GM19025 (cell line): Measurements from ENCODE around the gene TMEFF2.

Experiments used
- ATAC-seq: cut with Tn5 transposase; IDR thresholded peaks from one replicate; pipeline ENCODE4 v1.9.1; 2021; ENCODE audit warnings: mild to moderate bottlenecking, low read depth, moderate library complexity; ENCODE audit not compliant: unreplicated experiment

Gene TMEFF2

GRCh38 chr2:192070099-192070498 lies 124.6 kb downstream of the TMEFF2 start:
- no peak for ATAC-seq

DNA sequence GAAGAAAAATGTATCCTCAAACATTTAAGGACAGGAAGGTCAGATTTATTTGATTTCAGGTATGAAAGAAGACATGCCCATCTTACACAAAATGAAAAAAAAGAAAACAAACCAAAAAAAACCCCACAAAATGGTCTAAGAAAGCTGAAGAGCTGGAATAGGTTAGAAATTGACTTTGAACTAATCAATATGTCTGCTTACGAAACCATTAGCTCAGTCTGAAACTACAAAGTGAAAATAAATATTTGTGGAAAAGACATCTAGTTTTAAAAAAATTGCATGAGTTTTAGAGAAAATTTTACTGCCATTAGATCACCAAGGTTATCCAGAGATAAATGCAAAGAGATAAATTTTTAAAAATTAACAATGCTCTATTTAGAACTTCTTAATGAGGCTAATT lies 125.3 kb downstream of the TMEFF2 start:
- ATAC-seq = no peak

- ATAC-seq = no peak
Measured at GRCh38 chr2:192068966-192069365, 125.8 kb downstream of the TMEFF2 start.

DNA sequence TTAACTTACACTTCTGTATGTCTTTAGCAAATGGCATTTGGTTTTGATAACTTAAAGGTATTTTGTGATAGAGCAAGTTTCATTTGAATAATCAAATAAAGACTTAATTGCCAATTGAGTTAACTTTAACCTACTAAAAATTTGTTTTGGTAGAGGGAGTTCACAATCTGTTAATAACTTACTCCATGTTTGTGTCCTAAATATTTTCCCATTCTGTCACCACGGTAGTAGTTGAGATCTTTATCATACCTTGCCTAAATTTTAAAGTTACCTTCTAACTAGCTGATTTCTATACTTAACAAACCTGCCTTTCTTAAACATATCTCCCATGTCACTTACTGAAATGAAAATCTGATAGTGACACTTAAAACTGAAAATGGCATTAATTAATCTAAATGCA lies 127.1 kb downstream of the TMEFF2 start:
- ATAC-seq = no peak

DNA sequence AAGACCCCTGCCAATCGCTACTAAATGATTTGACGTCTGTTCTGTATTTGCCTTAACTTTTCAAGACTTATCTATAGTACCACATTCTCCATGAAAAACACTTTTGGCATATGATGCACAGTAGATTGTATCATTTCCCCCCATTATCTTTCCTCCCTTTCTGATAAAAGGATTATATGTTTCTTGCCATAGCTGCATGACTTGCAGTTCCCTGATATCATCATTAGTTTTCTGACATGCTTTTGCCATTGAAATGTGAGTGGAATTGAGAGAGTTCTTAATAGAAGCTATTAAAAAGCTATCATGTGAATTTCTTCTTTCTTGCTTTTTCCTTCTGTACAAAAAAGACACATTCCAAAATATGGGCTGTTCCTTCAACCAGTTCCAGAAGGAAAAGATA lies 130.3 kb downstream of the TMEFF2 start:
- ATAC-seq = no peak

GRCh38 chr2:192060161-192060560 lies 134.6 kb downstream of the TMEFF2 start:
- no peak for ATAC-seq

GRCh38 chr2:192059266-192059665 lies 135.5 kb downstream of the TMEFF2 start:
- no peak for ATAC-seq

- no peak for ATAC-seq
Measured at GRCh38 chr2:192053921-192054320, 140.8 kb downstream of the TMEFF2 start.

DNA sequence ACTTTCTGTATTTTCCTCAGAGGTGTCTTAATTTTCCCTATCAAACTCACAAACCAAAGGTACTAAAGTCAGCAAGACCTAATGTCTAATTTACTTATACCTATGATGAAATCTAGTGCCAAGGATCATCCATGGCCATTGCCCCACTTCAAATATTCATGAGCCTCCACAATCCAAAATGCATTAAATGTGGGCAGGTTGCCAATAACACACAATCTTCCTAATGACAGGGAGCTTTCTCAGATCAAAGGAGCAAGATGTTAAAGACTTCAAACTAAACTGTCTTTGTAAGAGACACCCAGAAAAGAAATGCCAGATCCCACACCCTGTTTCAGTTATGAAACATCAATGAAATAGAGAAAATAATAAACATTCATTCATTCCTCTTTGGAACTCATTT lies 143.2 kb downstream of the TMEFF2 start:
- no peak for ATAC-seq

DNA sequence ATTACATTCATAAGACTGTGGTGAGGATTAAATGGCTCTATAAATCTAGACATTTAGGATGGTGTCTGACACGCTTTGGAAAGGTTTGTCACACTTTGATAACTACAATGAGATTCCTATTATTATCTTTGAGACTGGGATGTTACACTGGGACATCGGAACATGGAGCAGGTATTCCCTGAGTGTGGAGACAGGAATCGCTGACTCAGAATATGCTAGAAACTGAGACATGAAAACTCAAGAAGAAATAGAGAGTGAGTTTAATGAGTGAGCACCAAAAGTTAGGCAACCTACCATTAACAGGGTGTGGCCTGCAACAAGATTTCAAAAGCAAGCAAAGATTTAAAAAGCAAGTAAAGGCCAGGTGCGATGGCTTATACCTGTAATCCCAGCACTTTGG lies 145.4 kb downstream of the TMEFF2 start:
- ATAC-seq = no peak

DNA sequence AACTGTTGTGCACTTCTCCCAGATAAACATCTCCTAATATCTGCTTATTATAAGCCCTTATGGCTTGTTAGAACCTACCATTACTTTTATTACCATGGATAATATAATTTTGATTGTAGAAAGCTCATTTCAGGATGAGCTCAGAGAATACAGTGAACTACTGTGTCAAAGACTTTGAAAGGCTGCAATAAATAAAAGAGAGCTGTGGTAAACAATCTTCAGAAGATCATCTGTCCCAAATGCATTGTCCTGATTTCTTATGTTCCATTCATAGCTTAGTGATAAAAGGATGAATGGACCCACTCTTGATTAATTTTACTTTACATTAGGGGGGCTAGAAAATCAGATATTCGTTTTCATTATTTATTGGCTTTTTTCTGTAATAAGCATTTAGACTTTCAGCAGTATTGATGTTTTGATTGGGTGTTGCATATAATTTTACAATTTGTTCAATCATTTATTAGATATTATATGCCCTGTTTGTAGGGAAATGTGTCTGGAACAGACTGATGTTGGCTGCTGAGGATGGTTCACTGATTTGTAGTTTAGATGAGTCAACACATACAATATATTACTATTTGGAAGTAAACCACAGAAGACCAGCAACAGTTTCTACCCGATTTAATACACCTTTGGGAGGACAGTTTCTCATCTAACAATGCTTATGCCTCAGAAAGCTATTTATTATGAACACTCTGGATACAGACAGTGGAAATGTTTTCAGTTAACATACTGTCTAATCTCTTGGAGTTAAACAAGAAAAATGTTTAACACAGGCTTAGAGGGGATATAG lies 147.2 kb downstream of the TMEFF2 start:
- ATAC-seq = no peak

- no peak for ATAC-seq
Measured at GRCh38 chr2:192044496-192044895, 150.2 kb downstream of the TMEFF2 start.

DNA sequence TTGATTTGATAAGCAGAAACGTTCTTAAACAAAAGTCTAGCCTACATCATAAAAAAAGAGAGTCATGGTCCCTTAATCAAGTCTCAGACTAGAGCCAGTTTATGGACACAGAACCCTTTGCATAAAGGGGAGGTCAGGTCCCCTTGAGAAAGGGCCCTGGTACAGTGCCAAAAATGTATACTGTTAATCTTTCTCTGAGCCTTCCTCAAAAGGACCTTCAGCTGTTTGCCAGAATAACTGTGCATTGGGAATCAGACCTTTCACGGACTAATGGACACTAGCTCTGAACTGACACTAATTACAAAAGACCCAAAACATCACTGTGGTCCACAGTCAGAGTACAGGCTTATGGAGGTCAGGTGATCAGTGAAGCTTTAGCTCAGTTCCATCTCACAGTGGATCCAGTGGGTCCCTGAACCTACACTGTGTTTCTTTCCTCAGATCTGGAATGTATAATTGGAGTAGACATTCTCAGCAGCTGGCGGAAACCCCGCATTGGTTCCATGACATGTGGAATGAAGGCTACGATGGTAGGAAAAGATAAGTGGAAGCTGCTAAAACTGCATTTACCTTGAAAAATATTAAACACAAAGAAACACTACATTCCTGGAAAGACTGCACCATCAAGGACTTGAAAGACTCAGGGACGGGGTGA lies 151.4 kb downstream of the TMEFF2 start:
- no peak for ATAC-seq

GRCh38 chr2:192042126-192042525 lies 152.6 kb downstream of the TMEFF2 start:
- ATAC-seq = no peak

DNA sequence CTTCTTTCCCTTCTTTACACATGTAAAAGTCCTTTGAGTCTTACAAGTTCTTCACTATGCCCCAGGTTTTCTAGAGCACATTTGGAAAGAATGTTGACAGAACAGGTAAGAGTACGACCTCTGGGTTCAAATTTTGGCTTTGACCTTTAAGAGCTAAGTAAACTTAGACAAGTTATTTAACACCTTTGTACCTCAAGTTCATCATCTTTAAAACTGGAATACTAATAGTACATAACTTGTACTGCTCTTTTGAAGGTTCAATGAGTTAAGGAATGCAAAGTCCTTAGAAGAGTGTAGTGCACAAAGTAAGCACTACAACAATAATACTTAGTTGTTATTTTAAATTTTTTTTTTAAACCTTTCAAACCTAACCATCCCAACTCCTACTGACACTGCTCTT lies 156.6 kb downstream of the TMEFF2 start:
- no peak for ATAC-seq

DNA sequence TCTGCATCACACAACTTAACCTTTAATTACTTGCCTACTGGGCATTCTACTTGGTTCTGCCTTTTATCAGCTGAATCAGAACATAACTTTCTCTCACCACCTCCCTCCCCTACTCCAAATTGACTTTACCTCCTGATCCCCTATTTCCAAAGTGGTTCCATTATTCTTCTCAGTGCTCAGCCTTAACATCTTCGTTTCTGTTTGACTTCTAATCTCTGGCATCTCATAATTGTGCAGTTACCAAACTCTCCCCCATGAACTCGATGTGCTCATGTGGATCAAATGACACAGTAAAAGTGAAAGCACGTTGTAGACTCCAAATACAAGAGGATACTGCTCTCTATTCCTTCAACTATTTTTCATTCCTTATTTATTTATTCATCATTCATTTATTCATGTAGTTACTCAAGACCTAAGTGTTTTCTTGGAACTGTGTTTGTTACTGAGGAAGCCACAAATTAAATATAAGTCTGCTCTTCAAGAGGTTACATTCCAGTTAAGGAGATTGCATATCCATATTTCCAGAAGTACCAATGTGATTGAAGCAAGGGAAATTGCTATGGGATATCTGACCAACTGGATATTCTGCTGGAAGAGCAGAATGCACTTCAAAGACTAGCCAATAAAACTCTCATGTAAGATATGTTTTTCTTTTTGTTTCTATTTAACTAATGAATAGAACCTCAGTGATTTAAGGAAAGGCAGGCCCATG lies 158.8 kb downstream of the TMEFF2 start:
- ATAC-seq = no peak

DNA sequence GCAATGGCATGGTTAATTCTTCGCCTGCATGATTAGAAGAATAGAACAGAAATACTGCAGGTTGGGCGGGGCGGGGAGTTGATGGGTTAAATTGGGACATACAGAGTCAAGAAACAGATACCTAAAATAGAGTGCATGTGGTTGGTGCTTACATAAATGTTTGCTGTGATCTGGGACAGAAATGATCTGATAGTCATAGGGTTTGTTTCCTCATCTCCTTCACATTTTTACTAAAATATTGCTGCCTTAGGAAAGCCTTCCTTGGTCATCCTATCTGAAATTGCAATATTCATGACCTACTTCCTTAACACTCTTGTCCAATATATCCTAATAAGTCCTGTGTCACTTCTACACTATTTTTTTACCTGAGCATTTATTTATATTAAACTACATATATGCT lies 163.9 kb downstream of the TMEFF2 start:
- no peak for ATAC-seq

DNA sequence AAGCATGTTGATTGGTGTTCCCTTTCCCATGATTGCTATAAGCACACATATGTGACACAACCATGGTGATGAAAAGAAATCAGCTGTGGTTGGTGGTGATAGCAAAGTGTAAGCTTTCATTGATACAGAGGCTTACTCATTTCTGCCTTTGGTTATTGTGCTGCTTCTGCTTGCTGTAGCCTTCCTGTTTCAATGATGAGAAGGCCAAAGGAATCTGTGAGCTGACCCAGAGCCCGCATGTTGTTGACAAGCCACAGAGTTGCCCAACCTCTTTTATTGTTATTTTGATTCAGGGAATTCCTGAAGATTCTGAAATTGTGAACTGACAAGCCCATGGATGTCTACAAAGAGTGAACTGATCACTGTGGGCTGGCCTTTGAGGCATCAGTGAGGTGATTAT lies 164.4 kb downstream of the TMEFF2 start:
- no peak for ATAC-seq

DNA sequence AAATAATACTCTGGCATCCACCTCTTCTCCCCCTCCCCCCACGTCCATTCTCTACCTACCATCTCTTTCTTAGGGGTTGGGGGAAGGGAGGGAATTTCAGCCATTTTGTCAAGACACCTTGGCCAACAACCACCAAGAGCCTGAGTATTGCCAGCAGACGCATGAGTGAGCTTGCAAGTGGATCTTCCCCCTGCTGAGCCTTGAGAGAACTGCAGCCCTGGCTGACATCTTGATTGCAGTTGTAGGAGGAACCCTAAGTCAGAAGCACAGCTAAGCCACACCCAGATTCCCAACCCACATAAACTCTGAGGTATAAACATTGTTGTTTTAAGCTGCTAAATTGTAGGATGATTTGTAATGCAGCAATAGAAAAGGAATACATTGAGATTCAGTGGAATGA lies 165.6 kb downstream of the TMEFF2 start:
- ATAC-seq = no peak

DNA sequence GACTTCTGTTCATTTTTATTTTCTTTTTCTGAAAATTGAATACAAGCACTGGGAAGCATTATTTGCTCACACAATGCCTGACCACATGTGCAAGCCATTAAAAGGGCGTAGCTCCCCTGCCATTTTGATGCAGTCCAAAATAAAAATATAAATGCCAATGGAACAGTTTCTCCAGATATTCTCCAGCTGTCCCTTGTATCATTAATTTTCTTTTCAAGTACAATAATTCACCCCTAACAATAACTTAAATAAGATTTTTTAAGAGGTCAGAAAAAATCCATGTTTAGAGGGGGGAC lies 168.0 kb downstream of the TMEFF2 start:
- no peak for ATAC-seq

DNA sequence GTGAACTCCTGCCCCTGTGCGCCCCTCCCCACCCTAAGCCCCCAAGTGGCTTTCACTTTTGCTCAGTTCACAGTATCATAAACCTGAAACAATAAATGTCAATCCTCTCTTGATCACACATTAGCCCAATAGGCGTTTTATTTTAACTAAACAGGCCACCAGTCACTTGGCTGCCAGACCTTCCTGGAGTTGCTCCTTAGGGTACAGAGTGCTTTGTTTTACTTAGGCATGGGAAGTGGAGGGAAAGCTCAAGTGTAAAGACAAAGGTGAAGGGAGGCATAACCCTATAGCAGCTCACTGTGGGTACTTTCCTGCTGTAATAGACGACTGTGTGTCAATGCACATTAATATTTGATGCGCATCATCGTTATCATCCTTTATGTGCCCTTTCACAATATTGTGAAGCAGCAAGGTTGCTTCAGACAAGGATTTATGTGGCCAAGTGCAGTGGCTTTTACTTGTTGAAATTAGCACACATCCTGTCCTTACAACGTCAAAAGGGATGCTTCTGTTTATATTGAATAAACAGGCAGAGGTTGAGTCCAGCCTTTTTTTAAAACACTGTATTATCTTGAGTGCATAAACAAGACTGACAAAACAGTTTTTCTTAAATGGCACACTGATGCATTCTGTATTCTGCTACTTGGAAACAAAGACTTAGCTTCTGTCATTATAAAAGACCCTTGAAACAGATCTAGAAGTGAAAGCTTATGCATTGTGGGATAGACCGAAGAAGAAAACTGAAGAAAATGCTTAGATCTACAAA lies 168.5 kb downstream of the TMEFF2 start:
- no peak for ATAC-seq
